Measurements from ENCODE around the gene INSYN2B.

DNA sequence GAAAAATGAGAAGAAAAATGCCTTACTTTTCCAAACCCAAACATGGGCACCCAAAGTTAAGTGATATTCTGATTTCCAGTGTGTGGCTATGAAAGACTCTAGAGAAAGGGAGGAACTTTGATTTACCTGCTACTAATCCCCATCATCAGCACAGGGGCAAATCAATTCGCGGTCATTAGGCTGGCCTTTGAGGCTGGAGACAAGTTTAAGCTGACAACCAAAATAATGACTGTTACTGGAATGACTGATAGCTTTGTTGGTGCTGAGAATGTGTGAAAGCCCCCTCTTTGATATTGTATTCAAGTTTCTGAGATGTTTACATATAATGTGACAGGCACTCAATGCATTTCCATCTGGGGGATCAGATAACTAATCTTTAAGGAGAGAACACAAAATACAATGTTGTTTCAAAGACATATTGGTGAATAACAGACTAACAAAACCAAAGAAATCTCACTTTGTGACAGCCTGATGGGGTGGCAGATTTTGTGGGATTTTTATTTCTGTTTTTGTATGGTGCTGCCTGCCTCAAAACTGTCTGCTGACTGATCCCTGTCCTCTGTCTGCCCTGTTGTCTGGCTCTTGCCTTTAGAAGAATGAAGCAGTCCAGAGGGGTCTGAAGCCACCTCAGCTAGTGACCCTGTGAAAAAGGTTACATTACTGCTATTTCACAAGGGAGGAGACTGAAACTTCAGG is 12.6 kb upstream of the INSYN2B start:
- TF ChIP-seq, protein P1, sequence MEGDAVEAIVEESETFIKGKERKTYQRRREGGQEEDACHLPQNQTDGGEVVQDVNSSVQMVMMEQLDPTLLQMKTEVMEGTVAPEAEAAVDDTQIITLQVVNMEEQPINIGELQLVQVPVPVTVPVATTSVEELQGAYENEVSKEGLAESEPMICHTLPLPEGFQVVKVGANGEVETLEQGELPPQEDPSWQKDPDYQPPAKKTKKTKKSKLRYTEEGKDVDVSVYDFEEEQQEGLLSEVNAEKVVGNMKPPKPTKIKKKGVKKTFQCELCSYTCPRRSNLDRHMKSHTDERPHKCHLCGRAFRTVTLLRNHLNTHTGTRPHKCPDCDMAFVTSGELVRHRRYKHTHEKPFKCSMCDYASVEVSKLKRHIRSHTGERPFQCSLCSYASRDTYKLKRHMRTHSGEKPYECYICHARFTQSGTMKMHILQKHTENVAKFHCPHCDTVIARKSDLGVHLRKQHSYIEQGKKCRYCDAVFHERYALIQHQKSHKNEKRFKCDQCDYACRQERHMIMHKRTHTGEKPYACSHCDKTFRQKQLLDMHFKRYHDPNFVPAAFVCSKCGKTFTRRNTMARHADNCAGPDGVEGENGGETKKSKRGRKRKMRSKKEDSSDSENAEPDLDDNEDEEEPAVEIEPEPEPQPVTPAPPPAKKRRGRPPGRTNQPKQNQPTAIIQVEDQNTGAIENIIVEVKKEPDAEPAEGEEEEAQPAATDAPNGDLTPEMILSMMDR (IDR thresholded peaks at IDR 0.05) = no peak
- no peak for TF ChIP-seq EZH2 (IDR thresholded peaks at IDR 0.05; ENCODE audit: borderline replicate concordance, insufficient read depth, low read depth, low read length, poor library complexity, severe bottlenecking)

All from B cell (primary cell).